HG02970 (cell line): Measurements from ENCODE around the gene RARS2.

Experiments used
- ATAC-seq: cut with Tn5 transposase; IDR thresholded peaks from one replicate; pipeline ENCODE4 v1.9.1; 2021; ENCODE audit warnings: mild to moderate bottlenecking, moderate library complexity, moderate number of reproducible peaks; ENCODE audit not compliant: unreplicated experiment, low FRiP score

RARS2 gene

DNA sequence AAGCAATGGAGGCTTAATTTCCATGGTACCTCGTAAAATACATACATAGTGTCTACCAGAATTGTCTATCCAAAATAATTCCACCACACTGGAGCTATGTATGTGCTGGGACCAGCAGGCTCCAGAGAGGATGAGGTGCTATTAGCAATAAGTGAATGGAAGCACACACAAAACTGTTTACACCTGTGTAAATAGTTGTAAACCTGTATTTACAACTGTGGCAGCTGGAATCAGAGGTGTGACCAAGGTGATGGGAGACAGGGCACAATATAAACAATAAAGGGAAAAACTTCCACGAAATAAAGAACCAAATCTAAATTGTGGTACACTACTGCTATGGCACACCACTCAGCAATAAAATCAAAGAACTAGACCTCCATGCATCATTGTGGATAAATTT lies 14.4 kb downstream of the RARS2 start:
- no peak for ATAC-seq

DNA sequence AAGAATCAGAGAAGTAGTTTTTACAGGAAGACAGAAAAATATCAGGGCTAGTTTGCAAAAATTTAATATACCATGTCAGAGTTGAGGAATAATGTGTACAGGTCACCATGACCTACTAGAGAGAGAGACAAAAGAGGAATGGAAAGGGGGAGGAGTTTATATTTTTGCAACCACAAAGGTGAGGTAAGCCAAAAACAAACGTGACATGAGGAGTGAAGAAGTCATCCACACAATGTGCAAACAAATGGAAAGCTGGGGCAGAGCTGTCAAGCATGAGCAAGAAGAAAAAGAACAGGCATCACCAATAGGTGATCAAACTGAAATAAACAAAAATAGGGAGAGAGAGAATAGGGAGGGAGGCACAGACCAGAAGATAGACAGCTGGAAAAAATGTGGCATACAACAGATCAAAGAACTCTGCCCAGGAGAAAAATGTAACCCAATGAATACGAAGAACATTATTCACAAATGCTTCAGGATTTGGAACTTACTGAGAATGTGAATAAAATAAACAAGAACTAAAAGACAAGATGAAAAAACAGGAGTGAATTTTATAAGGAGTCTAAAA lies 15.5 kb downstream of the RARS2 start:
- ATAC-seq = no peak

DNA sequence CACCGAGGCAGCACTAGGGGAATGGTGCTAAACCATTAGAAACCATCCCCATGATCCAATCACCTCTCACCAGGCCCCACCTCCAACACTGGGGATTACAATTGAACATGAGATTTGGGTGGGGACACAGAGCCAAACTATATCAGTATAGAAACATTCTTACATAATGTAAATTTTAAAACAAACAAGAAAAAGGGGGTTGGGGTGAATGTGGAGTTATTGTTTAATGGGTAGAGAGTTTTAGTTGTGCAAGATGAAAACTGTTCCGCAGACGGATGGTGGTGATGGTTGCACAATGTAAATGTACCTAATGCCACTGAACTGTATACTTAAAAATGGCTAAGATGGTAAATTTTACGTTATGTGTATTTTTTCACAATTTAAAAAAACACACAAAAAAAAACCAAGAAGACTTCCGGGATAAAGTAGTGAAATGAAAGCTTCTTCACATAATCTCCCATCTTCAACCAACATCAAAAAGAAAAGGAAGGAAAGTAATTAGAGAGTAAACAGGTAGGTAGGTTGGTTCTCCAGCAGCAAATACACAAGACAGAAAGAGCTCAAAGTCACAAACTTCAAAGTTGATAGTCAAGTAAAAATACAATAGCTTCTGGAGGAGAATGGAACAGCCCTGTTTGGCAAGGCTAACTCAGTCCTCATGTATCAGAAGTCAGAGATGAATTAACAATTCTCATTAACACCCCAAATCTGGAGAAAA lies 16.3 kb downstream of the RARS2 start:
- ATAC-seq = no peak

DNA sequence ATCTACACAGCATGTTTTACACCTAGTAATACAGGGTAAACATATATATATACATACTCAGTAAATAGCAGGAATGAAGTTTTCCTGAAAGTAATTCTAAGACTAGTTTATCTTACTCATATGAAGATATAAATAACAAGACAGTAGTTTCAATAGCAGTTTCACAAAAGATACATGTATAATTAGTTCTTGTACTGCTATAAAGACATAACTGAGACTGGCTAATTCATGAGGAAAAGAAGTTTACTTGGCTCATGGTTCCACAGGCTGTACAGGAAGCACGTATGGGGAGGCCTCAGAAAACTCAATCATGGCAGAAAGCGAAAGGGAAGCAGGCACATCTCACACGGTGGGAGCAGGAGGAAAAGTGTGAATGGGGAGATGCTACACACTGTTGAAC lies 16.9 kb downstream of the RARS2 start:
- ATAC-seq = no peak

DNA sequence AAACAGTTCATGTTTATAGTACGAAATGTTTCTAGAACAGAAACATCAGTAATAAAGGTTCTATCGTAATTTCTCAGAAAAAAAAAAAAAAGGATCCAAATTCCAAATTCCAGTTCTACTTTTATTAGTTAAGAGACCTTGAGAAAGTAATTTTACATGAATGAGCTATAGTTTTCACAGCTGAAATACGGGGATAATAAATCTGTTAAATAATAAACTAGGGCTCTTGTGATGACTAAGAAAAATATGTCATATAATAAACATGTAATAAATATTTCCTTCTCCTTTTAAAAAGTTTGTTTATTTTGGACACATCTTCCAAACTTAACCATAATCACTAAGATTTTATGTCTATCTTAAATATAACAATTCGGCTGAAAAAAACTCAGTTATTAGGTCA lies 17.8 kb downstream of the RARS2 start:
- ATAC-seq = no peak

DNA sequence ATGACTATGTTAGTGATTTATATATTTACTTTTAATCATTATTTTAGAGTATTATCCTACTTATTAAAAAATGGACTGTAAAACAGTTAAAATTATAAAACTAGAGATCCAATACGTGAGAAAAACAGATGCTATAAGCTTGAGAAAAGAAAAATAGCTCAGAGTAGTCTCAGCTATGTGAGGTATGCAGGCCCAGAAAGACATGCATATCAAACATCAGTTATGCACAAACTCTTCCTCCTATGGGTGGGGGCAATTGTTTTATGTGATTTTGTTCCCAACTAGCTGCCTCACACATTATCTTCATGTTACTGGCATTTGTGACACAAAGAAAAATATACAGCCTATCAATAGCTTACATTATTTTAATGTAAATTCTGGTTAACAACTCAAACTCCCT lies 28.8 kb downstream of the RARS2 start:
- ATAC-seq = no peak

DNA sequence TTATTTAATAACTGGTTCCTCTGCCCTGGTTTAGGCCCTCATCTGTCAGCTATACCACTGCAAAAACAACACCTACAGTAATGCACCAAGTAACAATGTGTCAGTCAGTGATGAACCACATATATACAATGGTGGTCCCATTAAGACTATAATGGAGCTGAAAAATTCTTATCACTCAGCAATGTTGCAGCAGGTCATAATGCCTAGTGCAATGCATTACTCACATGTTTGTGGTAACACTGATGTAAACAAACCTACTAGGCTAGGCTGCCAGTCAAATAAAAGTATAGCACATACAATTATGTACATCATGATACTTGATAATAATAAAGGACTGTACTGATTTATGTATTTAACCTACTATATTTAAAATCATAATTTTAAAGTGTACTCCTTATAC lies 31.3 kb downstream of the RARS2 start:
- no peak for ATAC-seq

DNA sequence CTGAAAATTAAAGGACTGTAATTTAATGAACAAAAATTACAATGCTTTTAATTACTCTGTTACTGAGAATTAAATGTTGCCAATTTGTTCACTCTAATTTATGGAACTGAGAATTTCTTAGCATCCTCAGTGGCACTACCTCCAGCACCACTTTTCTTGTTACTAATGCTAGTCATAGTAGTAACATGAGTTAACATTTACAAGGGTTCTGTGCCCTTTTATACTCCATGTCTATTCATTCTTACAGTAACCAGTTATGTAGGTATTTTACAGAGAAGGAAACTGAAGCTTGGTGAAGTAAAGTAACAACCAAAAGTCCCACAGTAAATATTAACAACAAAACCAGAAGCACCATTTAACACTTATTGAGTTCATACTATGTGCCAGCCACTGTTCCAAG lies 34.3 kb downstream of the RARS2 start:
- ATAC-seq = no peak

DNA sequence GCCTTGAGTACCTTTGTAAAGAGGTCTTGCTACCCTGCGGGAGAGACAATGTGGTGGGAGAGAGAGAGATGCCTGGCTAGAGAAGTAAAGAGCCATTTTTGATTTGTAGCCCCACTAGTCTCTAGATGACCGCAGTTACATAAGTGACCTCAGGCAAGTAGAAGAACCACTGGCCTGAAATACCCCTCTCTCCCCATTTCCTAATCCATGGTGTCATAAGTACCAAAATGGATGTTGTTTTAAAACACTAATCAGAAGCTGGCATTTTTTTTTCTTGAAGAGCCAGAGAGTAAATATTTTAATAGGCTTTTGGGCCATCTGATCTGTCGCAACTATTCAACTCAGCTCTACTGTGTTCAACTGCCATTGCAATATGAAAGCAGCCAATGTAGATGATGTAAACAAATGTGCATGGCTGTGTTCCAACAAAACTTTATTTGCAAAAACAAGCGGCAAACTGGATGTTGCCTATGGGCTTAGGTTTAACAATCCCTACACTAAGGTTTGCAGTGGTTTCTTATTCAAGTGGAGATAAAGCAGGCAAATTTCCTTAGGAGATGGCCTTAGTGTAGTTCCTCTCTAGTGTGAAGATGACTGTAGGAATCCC lies 36.5 kb downstream of the RARS2 start:
- ATAC-seq = no peak

DNA sequence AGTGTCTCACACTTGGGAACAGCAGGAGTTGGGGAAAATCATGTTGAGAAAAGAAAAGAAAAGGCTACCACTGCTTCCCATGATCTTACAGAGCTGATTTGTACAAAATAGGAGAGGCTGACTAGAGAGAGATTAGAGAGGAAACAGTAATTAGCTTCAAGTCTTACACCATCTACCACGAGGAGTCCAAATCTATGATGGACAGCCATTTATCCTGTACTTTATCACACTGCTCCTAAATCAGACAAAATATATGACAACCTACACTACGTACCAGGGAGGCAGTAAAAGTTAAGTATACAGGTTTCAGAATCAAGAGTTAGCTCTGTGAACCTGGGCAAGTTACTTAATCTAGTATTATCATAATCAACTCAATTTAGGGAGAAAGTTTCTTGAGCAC lies 38.0 kb downstream of the RARS2 start:
- ATAC-seq = no peak

DNA sequence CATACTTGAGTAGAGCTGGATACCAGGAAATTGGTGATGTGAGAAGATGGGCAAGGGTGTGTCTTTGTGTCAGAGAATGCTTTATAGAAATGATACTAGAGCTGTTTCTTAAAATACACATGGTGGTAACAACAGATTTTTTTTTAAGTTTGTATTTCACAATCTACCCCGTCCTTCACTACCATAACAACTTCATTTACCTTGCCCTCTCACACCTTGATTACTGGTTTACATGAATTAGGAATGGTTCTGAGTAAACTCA lies 45.4 kb downstream of the RARS2 start:
- ATAC-seq = no peak

DNA sequence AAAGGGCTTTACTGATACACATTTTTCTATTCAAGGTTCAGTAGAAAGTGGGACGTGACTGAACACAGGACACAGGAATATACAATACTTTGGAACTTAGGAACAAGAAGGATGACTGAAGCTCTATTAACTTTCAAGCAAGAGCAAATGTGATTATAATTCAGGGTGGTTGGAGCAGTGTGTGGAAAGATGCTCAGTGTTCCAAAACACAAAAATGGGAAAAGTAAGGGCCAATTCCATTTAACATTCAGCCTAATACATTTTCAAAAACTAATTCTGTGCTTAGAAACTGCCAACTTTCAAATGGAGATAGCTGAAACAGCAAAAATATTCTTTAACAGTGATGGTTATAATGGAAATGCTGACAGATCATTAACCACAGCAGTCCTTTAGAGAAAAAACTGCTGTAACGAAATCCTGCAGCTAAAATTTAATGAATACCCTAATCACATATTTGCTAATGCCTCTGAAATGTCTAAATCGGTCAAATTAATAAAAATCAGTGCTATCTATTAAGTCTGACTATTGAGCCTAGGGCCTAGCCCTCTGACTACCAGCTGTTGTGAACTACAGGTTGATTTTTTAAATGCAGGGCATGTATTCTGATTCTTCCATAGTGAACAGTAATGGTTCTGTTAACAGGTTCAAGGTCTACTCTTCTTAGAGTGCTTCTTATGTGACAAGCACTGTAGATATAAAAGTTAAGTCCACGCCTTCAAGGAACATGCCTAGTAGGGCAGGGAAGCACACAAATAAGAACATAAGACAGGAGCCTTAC lies 45.9 kb downstream of the RARS2 start:
- no peak for ATAC-seq

DNA sequence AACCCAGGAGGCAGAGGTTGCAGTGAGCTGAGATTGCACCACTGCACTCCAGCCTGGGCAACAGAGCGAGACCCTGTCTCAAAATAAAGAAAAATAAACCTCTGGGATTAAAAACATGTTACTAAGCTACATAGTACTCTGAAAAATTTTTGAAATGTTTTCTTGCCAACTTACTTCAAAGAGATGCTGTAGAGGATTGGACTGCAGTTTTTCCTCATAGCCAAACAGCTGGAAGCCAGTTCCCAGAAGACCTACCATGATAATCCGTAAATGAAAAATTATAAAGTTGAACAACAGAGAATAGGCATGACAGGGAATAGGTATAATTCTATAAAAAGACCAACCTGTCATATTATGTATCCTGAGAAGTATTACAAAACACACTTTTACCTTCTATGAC lies 48.0 kb downstream of the RARS2 start:
- no peak for ATAC-seq

DNA sequence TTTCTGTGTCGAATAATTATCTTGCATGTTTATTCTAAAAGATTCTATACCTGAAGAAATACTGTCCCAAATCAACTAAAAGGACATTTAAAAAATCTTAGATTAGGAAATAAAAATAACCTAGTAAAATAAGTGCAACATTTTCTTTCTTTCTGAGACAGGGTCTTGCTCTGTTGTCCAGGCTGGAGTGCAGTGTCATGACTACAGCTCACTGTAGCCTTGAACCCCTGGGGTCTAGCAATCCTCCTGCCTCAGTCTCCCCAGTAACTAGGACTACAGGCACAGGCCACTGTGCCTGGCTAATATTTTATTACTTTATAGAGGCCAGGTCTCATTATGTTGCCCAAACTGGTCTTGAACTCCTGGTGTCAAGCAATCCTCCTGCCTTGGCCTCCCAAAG lies 48.7 kb downstream of the RARS2 start:
- ATAC-seq = no peak

DNA sequence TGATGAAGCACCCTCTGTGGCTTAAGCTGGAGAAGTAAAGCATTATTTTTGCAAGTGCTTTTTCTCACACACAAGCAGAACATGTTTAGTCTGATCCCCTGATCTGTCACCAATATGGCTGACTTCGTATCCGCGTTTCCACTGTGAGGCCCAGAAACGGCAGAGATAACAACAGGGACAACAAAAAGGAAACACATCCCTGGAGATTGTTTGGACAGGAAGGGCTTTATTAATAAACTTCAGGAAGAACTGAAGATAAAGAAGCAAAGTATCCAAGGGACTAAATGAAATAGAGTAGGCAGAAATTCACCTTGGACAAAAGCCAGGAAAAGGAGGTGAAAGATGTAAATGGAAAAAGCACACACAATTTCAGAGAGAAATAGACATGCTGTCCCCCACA lies 49.2 kb downstream of the RARS2 start:
- ATAC-seq = no peak

DNA sequence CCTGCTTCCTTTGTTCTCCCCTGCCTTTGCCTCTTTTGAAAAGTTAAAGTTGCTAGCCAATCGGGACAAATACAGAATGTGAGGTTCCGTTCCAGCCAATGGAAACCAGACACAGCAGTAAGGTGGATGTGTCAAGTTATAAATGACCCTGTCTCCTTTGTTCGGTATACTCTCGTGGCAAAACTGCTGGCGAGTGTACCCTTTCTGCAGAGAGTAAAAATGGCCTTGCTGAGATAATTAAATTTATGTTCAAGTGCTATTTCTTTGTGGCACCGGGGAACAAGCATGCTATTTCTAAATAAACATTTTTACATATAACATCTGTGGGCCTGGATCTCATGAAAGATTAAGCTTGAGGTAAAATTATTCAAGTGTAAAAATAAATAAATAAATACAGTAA lies 50.2 kb downstream of the RARS2 start:
- ATAC-seq = no peak

DNA sequence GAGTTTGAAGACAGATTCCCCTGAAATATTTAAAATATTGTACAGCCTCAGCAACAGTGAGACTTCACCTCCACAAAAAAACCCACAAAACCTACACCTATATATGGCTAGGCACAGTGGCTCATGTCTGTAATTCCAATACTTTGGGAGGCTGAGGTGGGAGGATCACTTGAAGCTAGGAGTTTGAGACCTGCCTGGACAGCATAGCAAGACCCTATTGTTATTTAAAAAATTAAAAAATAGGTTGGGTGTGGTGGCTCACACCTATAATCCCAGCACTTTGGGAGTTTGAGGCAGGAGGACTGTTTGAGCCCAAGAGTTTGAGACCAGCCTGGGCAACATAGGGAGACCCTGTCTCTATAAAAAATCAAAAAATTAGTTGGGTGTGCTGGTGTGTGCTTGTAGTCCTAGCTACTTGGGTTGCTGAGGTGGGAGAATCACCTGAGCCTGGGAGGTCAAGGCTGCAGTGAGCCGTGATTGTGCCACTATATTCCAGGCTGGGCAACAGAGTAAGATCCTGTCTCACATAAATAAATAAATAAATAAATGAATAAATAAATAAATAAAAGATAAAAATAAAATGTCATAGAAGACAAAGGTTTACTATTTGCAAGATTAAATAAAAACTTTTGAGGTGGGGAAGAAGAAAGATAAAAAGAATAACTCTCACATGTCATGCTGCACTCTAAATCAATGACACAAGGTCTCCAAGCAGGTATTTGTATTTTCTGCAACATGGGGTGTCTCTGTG lies 51.1 kb downstream of the RARS2 start:
- ATAC-seq = no peak

DNA sequence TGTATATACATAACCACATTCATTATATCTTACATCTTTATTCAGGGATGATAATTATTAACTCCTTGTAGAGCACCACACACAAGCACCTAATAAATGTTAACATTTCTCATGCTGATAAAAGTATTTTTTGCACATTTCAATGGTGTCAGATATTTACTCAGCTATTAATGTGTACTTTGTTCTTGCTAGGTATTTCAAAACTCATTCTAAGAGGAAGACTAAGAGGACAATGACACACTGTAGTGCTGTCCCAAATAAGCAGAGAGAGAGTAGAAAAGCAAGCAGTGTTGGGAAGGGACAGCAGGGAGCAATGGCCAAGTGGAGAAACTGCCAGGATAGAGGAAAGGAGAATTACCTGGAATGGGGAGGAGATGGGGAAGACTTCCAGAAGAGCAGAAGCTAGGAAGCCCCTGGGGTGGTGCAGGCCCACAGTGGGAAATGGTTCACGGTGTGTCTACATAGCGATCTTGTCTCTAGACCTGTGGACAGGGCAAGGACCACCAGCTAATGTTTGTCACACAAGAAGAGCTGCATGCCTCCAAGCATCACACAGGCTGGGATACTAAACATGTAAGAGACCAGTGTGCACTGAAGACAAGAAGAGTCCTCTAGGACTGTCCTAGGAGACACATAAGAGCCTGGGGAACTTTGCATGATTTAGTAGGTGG lies 55.3 kb downstream of the RARS2 start:
- ATAC-seq = no peak

DNA sequence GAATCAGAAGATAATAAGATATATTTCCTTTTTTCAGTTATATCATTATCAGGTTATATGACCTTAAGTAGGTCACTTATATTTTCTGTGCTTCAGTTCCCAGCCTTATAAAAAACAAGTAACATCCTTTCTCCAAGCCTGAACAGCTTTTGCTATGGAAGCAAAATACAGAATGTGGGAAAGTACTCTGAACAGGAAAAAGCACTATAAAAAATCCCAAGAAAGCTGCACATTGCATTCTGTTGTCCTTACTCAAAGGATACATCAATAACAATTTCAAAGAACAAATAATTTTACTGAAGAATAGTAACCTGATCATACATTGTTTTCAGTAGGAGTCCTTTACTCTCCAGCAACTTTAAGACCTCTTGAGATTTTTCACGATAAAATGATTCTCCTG lies 60.6 kb downstream of the RARS2 start:
- no peak for ATAC-seq

DNA sequence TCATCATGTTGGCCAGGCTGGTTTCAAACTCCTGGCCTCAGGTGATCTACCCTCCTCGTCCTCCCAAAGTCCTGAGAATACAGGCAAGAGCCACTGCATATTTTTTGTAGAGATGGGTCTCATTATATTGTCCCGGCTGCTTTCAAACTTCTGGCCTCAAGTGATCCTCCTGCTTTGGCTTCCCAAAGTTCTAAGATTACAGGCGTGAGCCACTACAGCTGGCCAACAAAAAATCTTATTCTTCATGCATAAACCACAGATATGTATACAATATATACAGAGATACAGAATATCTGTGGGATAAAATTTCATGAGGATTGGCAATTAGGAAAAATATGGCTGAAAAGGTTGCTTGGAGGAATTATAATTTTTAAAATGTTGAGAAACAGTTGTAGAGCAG lies 67.1 kb downstream of the RARS2 start:
- no peak for ATAC-seq

DNA sequence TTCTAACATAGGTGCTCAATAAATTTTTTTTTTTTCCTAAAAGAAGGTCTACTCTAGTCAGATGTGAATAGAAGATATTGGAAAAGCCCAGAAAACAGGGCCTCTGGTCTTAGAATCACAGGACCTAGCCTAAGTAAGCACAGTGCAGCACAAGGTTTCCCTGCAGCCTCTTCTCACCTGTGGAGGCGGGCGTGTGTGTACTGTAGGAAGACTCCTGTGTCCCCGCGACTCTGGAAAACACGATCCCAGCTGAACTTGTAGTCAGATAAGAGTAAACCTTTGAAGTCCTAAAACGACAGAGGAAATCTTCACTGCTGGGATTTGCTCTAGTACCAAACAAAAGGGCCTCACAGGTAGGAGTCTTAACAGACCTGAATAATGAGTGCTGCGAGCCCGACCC lies 71.3 kb downstream of the RARS2 start:
- no peak for ATAC-seq
